GM11168 (cell line): ENCODE results near the gene FOXK2.

ENCODE experiments used
- in situ Hi-C: fragments of 300-500 bp; cut with MboI; formaldehyde crosslinking; loops from one replicate; pipeline ENCODE4 v1.12.0; 2022; ENCODE audit warnings: low sequenced_read_pairs; ENCODE audit not compliant: unreplicated experiment

Gene FOXK2

DNA sequence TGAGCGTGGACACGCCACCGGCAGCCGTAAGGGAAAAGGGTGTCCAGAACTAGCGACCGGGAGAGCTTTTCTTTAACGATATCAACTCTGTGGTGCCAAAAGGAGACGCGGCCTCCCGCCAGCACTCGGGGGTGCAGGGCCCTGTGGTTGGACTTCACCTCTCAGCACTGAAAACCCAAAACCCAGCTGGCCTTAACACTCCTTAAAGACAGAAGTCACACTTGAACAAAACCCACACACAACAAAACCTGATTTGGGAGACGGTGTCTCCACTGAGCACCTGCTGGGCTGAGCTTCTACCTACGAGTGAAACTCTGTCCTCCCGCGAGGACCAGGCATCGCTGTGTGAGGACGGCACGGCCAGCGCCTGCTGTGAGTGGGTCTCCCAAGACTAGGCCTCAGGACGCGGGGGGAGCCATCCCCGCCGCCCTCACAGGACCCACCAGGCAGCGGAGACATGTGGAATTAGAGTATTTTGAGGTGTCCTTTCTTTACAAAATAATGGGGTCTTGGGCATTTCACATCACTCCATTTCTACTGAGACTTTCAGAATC is 82.0 kb downstream of the FOXK2 start:
- in situ Hi-C loops = no loop called here

- in situ Hi-C loops = no loop called here
Measured at GRCh38 chr17:82602487-82602886, 83.0 kb downstream of the FOXK2 start.

GRCh38 chr17:82602986-82603710 is 83.6 kb downstream of the FOXK2 start:
- in situ Hi-C loops = no loop called here

DNA sequence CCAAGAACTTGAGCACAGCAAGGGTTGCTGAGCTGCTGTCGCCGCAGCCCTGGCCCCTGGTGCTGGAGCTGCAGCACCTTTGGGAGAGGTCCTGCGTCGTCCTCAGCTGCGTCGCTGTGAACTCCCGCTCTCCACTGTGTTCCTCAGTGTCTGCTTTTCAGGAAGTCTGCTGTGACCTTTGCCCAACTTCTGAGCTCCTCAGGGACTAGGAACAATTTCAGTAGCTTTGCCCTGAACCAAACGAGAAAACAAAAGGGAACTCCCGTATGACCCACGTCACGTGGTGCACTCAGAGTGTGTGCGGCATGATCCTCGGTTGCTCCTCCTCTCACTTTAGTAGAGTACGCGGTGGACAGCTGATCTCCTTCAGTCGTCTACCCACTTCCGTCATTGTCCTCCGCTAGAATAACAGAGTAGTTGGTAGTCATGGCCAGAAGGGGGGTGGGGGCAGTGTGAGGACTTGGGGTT is 84.5 kb downstream of the FOXK2 start:
- in situ Hi-C loops = no loop called here

- in situ Hi-C loops = no loop called here
Measured at GRCh38 chr17:82604532-82604931, 85.0 kb downstream of the FOXK2 start.

DNA sequence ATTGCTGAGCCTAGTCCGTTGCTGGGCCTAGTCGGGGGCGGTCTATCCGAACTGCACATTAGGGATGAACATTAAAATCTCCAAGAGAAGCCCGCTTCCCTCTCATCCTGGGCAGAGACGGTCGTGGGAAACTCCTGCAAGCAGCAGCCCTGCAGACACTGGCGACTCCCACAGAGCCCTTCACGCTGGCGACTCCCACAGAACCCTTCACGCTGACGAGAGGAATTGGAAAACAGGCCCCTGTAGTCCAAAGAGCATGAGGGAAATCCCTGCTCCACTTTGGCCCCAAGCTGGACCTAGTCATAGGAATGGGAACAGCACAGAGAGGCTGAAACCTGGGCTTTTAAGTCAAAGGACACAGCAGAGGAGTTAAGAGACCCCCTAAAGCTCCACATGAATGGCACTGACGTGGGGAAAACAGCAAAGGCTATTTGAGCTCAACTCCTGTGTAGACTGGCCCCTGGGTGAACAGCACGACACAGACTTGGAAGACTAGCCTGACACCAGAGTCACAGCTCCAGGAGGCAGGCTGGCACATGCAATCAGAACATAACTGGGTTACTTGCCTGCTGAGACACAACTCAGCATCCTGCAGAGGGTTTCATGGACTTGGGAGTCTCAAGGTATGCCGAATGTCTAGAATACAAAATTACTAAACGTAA is 86.5 kb downstream of the FOXK2 start:
- in situ Hi-C loops = no loop called here

DNA sequence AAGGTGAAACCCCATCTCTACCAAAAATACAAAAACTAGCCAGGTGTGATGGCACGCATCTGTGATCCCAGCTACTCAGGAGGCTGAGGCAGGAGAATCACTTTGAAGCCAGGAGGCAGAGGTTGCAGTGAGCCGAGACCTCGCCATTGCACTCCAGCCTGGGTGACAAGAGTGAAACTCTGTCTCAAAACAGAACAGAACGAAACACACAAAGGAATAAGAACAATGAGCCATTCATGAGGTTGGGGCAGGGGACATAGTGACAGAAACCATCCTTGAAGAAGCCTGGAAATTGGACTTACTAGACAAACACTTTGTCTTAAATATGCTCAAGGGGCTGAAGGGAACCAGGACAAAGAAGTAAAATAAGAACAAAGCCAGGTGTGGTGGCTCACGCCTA is 89.3 kb downstream of the FOXK2 start:
- in situ Hi-C loops = no loop called here

GRCh38 chr17:82609655-82610054 is 90.1 kb downstream of the FOXK2 start:
- in situ Hi-C loops = no loop called here

DNA sequence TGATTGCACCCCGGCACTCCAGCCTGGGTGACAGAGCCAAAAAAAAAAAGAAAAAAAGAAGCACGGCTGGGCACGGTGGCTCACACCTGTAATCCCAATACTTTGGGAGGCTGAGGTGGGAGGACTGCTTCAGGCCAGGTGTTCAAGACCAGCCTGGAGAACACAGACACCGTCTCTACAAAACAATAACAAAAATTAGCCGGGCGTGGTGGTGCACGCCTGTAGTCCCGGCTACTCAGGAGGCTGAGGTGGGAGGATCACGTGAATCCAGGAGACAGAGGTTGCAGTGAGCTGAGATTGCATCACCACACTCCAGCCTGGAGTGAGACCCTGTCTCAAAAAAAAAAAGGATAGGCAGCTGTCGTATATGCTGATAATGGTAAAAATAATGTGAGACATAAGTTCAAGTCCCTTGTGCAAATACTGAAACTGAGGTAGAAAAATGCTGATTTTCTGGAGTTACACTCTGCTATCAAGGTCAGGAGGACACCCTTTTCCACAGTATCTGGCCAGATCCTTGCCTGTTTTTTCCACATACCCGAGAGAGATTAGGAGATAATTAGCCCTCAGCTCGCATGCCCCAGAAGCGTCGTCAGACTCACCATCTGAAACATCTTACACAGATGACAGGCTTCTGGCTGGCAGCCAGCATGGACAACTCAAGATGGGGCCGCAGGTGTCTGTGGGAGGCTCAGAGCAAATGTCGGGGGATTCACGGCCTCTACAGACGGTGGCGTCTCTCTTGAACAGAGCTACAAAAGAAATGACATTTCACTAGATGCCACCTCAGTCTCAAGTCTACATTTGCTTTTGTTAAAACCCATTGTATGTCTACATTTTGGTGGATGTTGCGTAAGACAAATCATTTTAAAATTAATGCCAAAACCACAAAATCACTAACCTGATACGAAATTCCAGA is 91.9 kb downstream of the FOXK2 start:
- in situ Hi-C loops = no loop called here

- in situ Hi-C loops = no loop called here
Measured at GRCh38 chr17:82613283-82614094, 94.0 kb downstream of the FOXK2 start.

DNA sequence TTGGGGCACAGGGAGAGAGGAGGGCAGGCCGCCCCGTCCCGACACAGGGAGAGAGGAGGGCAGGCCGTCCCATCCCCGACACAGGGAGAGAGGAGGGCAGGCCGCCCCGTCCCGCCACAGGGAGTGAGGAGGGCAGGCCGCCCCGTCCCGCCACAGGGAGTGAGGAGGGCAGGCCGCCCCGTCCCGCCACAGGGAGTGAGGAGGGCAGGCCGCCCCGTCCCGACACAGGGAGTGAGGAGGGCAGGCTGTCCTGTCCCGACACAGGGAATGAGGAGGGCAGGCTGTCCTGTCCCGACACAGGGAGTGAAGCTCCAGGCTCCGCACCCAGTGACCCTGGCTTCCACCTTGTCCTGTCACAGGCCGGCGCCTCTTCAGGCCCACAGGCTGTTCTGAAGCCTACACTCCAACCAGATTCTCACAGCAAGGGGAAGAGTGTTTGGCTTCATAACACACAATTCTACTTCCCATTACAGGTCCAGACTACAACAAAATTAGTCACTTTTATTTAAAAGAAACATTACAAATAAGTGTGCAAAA is 94.6 kb downstream of the FOXK2 start:
- in situ Hi-C loops = no loop called here

- in situ Hi-C loops = no loop called here
Measured at GRCh38 chr17:82615084-82616020, 95.8 kb downstream of the FOXK2 start.

DNA sequence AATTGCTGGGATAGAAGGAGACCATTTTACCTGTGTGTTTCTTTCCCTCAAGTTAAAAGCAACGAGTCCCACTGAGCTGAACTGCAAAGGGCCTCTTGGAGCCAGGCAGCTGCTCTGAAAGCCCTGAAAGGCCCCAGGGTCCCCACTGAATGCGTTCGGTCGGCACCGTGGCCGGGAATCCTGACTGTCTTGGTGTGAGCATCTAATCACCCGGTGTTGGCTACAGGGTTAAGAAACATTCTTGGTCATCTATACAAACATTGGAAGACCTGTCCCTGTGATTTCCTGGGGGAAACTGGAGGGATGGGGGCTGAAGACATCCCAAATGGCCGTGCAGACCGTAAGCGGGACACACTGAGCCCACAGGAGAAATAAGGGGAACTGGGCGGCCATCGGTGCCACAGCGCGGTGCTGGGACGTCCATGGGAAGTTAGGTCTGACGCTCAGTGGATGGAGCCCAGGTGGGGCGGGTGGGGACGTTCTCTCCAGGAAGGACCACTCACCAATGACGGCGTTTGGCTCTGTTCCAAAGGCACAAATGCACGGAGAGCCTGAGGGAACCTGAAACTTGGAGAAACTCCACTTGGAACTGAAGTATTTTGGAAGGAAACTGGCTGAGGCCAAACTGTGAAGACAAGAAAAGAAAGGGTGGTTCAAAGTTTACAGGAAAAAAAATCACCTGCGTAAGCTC is 96.6 kb downstream of the FOXK2 start:
- in situ Hi-C loops = no loop called here

DNA sequence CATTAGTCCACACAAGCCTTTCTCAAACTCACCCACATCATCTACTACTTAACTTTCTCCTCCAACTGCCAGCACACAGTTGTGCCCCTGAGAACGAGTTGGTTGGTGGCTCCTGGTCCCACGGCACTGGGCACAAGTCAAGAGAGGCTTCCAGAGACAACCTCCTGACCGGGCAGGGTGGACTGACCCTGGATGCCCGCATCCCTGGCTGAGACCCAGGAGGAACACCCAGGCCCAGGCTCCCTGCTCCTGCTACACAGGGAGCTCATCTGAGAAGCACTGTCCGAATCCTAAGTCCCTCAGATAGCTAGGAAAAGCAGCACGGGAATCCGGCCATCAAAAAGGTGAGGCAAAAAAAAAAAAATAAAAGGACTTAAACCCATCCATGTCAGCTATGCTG is 99.7 kb downstream of the FOXK2 start:
- in situ Hi-C loops = no loop called here

DNA sequence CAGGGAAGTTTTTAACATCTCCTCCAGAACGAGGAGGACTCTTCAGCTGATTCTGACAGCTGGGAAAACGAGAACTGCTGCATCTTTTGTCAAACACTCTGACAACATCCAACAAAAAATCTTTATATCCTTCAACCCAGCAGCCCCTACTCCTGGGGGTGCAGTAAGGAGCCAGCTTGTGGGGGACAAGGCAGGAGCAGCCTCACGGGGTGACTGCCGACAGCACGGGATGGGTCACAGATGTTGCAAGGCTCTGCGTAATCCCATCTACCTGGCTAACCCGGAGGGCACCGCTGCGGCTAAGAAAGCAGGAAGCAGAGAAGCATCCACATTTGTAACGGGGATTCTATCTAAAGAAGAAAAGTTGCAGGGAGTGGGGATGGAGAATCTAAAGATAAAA is 100.1 kb downstream of the FOXK2 start:
- in situ Hi-C loops = no loop called here

GRCh38 chr17:82623707-82624106 is 104.2 kb downstream of the FOXK2 start:
- in situ Hi-C loops = no loop called here

DNA sequence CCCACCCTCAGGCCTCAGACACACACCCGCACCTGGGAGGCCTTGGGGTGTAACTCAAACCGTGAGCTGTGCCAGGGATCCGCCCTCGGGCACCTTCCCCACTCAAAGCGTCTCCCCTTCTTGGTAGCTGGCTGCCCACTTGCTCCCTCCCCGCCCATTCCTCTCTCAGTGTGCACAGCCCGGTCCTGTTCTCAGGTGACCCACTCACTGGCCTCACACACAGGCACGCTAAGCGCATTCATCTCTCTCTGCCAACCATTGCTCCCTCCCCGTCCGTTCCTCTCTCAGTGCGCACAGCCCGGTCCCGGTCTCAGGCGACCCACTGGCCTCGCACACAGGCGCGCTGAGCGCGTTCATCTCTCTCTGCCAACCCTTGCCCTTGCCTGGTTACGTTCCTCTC is 107.9 kb downstream of the FOXK2 start:
- in situ Hi-C loops = no loop called here

DNA sequence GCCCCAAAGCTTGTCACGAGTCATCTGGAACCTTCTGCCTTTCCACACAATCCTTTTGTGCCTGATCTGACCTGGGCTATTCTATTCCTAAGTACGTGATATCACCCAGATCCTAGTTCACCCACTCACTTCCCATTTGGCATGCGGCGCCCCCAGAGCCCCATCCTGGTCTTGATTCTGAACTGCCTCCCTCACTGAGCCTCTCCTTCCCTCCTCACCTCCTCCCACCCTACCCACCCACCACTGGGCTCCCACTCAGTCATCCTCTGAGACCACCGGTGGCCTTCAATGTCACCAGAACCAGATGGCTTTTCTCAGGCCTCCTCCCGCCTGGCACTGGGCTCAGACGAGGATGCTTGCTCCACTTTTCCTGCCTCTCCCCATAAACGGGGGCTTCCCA is 110.2 kb downstream of the FOXK2 start:
- in situ Hi-C loops = no loop called here
